HG03565 (cell line): ENCODE data around the gene LIPE.

Source experiments
- ATAC-seq: cut with Tn5 transposase; IDR thresholded peaks from one replicate; pipeline ENCODE4 v1.9.1; 2021; ENCODE audit warnings: mild to moderate bottlenecking, moderate library complexity; ENCODE audit not compliant: unreplicated experiment

The LIPE gene

DNA sequence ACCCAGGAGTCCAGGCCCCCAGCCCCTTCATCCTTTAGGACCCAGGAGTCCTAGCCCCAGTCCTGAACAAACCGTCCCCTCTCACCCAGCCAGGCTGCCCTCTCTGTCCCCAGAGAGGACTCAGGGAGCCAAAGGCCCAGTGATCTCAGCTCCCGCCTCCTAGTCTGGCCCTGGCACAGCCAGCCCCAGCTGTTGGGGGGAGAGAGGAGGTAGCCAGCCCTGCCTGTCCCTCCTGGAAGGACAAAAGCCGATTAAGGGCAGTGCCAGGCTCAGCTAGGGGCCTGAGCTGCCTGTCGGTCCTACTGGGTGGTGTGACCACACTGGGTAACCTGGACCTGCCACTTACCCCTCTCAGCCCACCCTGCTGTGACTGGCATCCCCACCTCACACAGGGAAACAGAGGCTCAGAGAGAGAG, 14.5 kb downstream of the LIPE start:
- ATAC-seq = no peak

DNA sequence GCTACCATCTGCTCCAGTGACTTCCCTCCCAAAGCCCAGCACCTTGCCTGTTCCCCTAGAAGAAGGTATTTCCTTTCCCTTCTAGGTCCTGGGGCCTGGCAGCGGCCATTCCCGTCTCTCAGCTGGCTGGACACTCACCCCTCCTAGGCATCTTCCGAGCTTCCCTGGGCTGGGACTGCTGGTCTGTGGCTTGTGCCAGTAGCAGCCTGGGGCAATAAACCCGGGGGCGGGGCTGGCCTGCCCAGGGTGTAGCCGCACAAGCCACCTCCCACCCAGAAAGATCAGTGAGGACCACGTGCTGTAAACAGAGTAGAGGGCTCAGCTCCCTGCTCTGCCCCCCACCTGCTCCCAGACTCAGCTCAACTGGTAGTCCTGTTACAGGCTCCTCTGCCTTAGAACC, 15.0 kb downstream of the LIPE start:
- ATAC-seq = no peak

DNA sequence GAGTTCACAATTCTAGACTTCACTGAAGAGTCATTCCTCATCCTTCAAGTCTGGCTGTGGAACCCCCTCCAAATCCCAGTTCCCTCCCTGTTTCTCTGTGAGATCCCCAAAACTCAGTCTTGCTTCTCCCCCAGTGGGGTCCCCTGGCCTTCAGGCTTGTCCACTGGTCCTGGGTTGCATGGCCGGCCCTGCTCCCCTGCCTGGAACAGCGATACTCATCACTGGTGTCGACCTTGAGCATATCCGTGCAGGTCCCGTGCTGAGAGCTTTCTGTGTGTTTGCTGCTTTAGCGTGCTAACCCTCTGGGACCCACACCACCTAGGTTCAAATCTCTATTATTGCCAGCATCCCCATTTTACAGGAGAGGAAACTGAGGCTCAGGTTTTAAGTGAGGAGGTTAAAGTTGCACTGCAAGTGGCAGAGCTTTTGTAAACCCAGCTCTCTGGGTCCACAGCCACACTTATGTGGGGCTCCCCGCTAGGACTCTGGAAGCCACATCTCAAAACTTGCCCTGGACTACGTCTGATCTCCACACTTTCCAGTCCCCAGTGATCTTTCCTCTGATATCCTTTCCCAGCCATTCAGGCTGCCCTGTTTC, 15.5 kb downstream of the LIPE start:
- ATAC-seq = no peak

DNA sequence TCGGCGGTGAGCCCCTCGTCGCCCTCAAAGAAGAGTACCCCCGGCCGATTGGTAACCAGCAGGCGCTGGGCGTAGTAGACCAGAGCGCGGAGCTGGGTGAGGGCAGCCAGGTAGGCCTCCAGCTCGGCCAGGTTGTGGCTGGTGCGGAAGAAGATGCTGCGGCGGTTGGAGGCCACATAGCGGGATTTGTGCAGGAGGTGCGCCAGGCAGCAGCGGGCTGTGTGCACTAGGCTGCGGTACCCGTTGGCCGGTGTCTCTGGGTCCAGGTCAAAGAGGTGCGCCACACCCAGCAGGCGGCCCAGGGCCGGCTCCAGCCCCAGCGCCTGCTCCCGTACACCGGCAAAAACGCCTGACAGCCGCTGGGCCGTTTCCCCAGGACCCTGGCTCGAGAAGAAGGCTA, 16.8 kb downstream of the LIPE start:
- ATAC-seq = no peak

DNA sequence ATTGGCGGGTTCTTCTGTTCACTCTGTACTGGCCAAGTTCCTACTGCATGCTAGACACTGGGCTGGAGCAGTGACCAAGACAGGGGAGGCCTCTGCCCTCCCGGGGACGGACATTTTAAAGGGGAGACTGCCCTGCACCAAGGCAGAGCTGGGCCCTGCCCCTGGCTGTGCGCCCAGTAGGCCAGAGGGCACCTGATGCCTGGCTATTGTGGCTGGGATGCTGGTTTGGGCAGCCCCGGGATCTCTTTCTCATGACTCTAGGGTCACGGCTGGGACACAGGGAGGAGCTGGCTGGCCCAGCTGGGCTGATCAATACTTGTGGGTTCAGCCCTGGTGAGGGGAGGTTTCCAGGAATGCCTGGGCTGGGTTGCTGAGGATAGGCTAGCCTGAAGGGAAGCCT, 17.7 kb downstream of the LIPE start:
- ATAC-seq = no peak

DNA sequence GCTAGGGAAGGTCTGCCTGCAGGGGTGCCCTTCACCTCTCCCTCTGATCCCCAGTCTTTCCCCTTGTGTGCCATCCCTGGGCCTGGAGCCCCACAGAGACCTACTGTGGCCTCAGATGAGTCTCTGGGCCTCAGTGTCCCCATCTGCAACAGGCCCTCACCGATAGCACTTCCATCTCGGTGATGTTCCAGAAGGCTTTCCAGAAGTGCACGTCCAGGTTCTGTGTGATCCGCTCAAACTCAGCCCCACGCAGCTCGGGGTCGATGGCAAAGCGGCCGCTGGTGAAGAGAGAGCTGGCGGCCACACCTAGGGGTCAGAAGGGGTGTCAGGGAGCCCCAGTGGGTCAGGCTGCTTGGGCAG, 19.4 kb downstream of the LIPE start:
- no peak for ATAC-seq

DNA sequence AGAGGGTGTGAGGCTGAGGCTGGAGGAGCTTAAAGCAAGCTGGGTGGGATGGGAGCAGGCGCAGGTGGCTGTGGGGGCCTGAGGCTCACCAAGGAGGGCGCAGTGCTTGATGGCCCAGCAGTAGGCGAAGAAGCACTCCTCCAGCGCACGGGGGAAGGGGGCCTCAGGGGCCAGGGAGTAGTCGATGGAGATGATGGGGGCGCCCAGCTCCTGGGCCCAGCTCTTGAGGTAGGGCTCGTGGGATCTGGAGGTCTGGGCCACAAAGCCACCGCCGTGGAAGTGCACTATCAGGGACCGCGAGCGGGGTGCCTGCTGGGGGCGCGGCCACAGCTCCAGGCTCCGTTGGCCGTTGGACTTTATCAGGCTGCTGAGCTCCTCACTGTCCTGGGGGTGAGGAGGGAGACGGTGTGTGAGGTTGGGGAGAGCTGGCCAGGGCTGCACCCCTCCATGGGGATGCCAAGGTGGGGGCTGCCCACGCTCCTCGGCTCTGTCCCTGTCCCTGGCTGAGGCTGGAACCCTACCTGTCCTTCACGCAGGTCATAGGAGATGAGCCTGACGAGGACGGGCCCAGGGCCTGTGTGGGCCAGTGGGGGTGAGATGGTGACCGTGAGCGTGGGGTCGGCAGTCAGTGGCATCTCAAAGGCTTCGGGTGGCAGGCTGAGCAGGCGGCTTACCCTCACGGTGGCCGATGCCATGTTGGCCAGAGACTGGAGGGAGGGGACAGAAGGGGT, 19.9 kb downstream of the LIPE start:
- no peak for ATAC-seq

DNA sequence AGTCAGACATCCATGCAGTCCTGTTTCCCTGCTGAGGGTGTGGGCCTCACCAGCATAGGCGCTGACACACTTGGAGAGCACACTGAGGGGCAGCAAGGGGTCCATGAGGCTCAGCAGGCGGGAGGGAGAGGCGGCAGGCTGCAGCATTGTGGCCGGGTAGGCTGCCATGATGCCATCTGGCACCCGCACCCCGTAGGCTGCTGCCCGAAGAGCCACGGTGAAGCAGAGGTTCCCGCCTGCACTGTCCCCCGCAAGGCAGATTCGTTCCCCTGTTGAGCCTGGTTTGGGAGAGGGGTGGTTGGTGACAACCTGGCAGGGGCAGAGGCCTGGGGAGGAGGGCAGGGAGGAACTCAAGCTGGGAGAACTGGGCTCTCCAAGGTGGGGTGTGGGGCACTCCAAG, 21.1 kb downstream of the LIPE start:
- no peak for ATAC-seq

DNA sequence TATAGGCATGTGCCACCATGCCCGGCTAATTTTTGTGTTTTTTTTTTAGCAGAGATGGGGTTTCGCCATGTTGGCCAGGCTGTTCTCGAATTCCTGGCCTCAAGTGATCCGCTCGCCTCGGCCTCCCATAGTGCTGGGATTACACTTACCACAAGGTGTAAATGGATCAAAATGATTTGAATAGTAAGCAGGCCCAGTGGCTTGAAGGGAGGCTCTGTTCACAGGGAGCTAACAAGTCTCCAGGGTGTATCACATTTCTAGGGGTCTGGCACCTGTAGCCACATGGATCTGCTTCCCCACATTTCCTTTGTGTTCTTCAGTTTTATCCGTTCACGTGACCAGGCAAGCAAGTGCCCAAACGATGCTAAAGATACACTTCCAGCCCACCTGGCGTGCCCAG, 23.6 kb downstream of the LIPE start:
- no peak for ATAC-seq

DNA sequence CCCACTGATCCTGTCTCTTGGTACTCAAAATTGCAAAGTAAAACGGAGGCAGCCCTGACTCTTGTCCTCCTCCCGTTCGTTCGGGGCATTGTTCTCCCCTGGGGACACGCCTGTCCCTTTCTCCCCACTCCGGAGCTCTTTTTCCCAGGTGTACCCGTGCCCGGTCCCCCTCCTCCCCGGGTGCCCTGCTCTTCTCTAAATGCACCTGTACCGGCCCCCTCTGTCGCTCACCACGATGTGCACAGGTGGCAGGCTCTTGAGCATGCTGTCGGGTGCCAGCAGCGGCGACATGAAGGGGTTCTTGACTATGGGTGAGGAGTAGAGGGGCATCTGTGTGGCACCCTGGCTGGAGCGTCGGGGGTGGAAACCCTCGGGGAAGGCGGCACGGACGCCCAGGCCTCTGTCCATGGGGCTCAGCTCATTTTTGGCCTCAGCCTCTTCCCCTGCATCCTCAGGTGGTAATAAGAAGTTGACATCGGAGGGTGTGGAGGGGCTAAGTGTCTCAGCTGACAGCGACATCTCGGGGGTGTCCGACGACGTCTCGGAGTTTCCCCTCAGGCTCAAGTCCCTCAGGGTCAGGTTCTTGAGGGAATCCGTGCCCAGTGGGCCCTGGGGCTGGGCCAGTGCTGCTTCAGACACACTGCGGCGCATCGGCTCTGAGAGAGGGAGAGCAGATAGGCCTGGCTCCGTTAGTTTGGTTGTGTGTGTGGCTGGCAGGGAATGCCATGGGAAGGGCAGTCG, 24.6 kb downstream of the LIPE start:
- ATAC-seq = no peak

DNA sequence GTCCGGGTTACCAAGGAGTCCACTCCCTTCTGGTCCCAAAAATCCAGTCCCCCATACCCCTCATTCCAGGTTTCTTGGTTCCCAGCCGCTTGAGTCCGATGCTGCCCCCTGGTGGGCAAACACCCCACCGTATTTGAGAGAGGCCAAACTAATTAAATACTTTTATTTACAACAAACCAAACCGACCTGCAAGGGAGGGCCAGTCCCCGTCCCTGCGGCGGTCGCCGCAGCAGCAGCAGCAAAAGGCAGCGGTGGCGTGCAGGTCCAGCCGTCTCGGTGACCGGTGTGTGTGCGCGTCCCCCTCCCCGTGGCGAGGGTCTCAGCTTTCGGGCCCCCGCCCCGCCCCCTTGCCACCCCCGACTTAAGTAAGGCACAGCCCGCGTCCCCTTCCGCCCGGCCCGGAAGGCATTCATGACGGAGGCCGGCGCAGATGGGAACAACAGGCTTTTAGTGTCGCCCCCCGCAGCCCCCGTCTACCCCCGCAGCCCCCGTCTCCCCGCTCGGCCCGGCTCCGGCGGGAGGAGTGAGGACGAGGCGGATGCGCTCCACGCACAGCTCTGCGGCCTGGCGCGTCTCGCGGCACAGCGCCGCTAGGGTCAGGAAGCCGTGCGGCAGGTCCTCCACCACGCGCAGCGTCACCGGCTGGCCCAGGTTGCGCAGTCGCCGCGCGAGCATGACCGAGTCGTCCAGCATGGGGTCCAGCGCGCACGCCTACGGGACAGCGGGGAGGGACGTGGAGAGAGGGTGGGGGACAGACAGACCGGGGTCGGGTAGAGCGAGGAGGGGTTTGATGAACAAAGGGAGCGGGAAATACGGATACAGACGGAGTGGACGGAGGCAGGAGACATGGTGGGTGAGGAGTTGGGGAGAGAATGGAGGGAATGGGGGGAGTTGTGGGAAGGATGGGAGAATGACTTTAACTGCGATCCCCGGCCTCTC, 25.6 kb downstream of the LIPE start:
- no peak for ATAC-seq

DNA sequence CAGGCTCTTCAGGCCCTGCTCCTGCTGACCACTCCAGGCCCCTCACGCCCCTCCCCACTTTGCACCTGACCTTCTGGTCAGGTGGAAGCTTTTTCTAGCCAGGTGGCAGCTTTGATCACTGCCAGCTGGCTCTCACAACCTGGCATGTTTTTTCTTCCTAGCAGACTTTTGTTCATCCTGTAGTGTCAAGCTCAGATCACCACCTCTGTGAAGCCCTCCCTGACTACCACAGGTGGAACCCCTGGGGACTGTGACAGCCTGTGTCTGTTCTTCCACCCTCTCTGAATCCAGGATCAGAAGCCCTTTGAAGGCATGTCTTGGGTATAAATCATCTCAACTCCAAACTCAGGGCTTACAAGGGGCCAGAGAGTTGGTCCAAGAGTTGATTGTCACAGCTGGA, 26.8 kb downstream of the LIPE start:
- ATAC-seq = no peak

DNA sequence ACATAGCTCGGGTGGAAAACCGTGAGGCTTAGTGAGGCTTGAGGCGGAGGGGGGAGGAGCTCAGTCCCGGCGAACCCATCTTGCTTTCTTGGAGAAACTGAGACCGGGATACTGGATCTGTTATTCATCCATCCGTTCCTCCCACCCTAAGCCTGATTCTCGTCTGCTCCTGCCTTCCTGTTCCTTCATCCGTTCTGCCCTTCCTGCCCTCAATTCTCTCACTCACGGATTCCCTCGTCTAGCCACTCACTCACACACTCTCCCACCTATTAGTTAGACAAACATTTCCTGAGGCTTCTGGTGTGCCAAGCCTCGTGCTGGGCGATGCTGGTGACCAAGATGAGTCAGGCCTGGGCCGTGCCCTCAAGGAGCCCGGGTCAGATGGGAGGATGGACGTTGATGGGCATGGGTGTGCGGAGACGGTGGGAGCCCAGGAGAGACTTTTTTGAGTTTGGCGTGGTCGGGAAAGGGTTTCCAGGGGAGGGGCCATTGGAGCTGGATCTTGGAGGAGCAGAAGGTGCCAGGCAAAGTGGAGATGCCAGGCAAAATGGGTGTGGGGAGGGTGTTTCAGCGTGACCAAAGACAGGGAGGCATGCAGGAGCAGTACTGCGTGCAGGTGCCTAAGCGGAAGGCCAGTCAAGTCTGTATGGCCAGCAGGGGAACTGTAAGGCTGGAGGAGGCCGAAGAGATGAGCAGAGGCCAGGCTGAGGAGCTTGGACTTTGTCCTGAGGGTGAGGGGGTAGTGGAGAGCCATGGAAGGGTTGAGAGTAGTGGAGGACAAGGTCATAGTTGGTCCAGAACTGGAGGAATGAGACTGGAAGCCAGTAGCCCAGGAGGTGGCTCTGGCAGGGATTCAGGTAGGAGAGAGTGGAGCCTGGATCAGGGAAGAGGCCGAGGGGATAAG, 29.7 kb downstream of the LIPE start:
- no peak for ATAC-seq

DNA sequence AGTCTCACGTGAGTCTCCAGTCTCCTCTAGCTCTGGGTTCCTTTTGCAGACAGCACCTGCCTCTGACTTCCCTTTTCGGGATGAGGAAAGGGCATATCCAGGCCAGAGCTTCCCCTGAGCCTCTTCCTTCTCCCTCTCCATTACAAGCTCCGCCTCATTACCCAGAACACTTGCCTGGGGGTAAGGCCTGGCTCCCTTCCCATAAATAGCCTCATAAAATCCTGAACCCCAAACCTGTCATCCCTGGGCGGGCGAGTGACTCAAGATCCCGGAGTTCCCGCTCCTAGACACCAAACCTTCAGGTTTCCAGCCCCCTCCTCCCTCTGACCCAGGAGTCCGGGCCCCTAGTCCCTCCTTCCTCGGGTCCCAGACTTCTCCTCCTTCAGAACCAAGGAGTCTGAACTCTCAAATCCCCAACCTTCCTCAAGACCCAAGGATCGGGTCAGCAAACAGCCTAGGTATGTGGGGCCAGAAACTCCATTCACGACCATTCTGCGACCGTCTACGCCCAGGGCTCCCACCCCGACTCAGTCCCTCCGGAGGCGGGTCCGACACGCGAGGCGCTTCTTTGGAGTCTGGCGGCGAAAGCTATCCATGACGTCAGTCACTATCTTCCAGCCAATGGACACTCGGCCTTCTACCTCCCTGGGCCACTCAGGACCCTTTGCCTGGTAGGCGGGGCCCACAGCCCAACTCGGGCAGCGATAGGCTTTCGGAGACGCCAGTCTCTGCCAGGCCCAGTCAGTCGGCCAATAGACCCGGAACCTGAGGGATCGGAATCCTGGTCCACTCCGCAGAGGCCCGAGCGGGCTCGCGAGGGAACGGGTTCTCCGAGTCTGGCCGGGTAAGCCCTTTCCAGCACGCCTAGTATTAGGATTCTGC, 30.6 kb downstream of the LIPE start:
- peak; percentile 94 for ATAC-seq

DNA sequence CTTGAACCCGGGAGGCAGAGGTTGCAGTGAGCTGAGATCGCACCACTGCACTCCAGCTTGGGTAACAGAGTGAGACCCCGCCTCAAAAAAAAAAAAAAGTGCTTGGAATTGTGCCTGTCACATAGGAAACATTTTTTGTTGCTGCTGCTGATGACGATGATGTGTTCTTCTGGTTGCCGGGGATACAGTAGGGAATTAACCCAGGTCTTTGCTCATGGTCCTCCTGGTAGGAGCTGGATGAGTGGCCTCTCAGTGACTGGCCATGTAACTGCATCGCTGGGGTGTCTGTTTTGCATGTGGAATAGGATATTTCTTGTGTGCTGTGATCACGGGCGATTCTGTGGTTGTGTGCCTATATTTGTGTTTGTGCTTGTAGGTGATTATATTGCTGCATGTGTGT, 32.4 kb downstream of the LIPE start:
- ATAC-seq = no peak

DNA sequence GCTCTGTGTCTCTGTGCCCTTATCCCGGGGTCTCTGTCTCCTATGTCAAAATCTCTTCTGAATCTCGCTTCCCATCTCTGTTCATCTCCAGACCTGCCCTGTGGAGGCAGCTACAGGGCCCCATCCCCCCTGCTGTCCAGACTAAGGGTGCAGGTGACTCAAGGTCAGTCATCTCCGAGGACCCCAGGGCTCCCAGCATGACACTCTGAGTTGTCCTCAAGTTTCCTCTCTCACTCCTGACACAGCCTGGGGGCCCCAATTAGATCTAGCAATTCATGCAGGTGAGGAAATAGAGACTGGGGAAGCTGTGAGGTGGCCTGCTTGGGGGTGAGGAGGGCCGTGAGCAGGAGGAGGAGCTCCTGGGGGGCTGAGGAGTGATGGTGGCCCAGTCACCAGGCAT, 35.0 kb downstream of the LIPE start:
- no peak for ATAC-seq

DNA sequence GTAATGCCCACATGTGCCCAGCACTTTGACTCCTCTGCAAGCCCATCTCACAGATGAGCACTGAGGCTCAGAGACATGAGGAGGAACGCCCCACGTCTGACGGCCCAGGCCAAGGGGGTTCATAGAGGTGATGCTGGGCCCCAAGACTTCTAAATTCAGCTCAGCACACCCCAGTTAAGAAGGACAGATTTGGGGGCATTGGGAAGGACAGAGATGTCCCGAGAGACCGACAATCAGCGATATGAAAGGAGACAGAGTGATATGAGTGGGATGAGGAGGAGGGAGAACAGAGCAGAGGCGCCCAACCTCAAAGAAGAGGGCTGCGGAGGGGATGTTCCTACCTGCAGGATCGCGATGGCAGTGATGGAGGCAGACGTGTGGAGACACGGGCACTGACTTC, 37.3 kb downstream of the LIPE start, which contains the start of gene CNFN:
Gene CNFN, minus strand, starts transcription at position 399 of the 400 bp plus-strand sequence. CDS start 1,260 bp downstream, outside the sequence.
- ATAC-seq = no peak

DNA sequence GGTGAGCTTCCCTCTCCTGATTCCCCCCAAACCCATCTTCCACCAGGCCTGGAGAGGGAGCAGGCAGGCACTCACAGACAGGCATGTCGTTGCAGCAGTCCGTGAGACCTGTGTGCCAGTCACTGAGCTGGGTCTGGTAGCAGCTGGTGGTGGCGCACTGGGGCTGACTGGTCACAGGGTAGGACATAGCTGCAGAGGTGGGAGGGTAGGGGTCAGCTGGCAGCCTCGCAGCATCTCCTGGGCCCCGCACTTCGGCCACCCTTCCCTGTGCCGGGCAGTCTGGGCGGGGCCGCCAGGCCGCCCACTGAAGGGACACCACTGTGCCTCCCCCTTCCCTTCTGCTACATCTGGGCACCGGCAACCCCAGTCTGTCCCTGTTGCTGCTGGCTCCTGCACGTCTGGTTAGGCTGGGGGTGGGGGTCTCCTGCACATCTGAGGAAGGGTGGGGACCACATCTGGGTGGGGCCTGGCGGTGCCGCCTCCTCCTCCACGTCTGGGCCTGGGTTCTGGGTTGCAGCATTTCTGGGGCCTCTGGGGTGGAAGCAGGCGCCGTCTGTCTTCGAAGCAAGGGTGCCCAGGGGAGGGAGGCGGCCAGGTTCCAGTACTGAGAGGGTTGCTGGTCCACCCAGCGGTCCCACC, 38.2 kb downstream of the LIPE start:
- no peak for ATAC-seq
